C4-2B (cell line): ENCODE data around the gene ALDH1L2.

Source experiments
- CTCF ChIP-seq: fragments of 450-650 bp; conservative IDR thresholded peaks from 2 replicates; pipeline ENCODE4 v1.5.1; 2017; ENCODE audit warnings: mild to moderate bottlenecking
- ZFX ChIP-seq: fragments of 450-650 bp; IDR thresholded peaks from 2 replicates; pipeline ENCODE4 v1.6.1; 2017

- TF ChIP-seq CTCF (no peak), ZFX (no peak)
These were observed 26.6 kb upstream of the ALDH1L2 start for GRCh38 chr12:105110851-105111250.
